LNCaP clone FGC (cell line): ENCODE results near the gene METTL2B.

Experiments used
- DNase-seq: peaks from one replicate; pipeline ENCODE4 v3.0.0-alpha.2; 2011; ENCODE audit warnings: low read depth
- H3K4me3 ChIP-seq: 2 replicates; pipeline ENCODE4 v1.5.1; 2011; ENCODE audit warnings: mild to moderate bottlenecking, low read depth, low read length, control low read depth
- CTCF ChIP-seq: IDR thresholded peaks from 2 replicates; pipeline ENCODE4 v1.5.1; 2012; ENCODE audit warnings: mild to moderate bottlenecking; ENCODE audit not compliant: control insufficient read depth, insufficient read depth; ENCODE audit errors: extremely low read depth

METTL2B gene

DNA sequence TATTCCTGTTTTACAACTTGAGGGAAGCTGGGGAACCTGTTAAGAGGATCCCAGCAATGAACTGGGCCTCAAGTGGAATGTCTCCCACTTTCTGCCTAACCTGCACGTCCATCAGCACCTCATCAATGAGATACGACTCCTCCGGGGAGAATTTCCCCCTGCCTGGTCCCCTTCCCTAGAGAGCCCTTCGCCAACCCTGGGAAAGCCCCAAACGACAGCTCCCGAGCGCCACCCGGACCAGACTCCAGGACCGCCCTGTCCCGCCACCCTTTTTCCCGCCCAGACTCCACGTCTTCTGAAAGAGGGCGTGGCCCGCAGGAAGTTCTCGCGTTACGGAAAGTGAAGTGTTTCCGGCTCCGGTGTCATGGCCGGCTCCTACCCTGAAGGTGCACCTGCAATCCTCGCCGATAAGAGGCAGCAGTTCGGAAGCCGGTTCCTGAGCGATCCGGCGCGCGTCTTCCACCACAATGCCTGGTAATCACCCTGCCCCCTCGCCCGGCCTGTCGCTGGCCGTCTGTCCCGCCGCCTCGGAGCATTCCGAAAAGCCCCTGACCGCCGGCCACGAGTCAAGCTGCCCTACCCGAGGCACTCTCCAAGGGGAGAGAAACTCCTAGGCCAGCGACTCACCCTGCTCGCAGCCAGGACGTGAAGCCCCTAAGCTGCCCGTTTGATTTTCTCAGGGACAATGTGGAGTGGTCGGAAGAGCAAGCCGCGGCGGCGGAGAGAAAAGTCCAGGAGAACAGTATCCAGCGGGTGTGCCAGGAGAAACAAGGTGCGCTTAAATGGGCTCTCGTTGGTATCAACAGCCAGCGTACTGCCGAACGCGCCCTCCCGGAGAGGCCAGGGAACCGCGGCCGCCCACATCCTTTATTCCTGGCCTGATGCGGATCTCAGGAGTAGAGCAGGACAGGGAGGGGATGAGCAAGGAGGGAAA, at the start of gene METTL2B:
METTL2B (plus strand) TSS at position 347 of the 934 bp plus-strand sequence; CDS start at position 365, 18 bp downstream.
- DNase-seq: peak; percentile 80
- peak within 1 kb of the TSS; percentile 79 for H3K4me3 ChIP-seq
- TF ChIP-seq CTCF: peak; percentile 42

DNA sequence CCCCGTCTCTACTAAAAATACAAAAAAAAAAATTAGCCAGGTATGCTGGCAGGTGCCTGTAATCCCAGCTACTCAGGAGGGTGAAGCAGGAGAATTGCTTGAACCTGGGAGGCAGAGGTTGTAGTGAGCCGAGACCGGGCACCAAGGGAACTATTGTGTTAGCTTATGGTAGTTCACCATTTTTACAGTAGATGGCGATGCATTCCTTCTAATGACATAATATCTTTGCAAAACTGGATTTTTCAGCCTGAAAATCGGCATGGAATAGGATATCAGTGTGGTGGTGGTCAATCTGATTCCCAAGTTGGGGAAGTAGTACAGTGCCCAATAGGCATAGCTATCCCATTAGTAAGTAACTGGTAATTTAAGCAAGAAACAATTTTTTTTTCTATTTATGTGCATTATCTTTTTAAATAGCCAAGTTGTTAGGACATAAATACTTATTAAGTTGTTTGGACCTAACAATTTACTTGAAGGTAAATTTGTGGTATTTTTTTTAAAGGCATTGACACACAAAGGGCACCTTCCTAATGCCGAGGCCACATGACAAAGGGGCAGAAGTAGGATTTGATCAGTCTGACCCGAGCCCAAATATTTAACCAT, 49.2 kb upstream of the METTL2B start:
- no peak overlapping the region for H3K4me3 ChIP-seq
- no peak for DNase-seq
- TF ChIP-seq CTCF: peak; percentile 74

DNA sequence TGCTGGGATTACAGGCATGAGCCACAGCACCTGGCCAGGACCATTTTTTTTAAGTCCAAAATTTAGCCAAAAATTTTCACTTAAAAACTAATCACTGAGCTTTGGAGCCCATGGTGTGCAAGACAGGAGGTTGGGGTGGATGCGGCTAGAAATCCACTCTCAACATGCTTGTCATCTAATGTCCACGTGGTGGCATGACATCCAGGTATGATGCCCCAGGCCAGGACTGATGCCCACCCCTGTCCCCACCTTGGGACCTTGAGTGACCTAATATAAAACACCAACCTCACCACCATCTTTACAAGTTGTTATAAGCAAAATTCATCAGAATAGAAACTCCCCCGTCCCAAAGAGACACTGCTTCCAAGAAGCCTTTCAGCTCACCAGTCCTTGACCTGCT, 46.3 kb upstream of the METTL2B start:
- H3K4me3 ChIP-seq: no peak overlapping the region
- TF ChIP-seq CTCF: no peak
- no peak for DNase-seq

- no peak for TF ChIP-seq CTCF
- DNase-seq: no peak
- H3K4me3 ChIP-seq: no peak overlapping the region
Observed at GRCh38 chr7:128431221-128431620, 45.3 kb upstream of the METTL2B start.

GRCh38 chr7:128431754-128432153, 44.8 kb upstream of the METTL2B start:
- TF ChIP-seq CTCF: no peak
- no peak for DNase-seq
- no peak overlapping the region for H3K4me3 ChIP-seq

GRCh38 chr7:128434413-128435326, 41.9 kb upstream of the METTL2B start:
- DNase-seq: no peak
- no peak for TF ChIP-seq CTCF
- H3K4me3 ChIP-seq: no peak overlapping the region
